Measurements from ENCODE around the gene SLCO3A1.

SLCO3A1 gene

DNA sequence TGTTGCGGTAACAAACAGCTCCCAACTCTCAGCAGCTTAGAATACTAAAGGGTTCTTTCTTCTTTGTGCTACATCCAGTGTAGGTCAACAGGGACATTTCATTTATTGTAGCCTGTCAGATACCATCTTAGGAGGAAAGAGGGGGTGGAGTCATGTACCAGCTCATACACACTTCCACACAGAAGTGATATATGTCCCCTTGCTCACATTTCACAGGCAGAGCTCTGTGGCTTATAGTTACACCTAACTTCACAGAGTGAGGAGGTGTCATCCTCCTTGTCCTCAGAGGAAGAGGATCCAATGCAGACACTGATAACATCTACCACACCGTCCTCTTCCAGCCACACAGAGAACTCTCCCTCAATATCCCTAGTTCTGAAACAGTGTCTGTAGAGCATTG lies 247.2 kb downstream of the SLCO3A1 start:
- DNase-seq (ENCODE audit: low spot score), result no peak

DNA sequence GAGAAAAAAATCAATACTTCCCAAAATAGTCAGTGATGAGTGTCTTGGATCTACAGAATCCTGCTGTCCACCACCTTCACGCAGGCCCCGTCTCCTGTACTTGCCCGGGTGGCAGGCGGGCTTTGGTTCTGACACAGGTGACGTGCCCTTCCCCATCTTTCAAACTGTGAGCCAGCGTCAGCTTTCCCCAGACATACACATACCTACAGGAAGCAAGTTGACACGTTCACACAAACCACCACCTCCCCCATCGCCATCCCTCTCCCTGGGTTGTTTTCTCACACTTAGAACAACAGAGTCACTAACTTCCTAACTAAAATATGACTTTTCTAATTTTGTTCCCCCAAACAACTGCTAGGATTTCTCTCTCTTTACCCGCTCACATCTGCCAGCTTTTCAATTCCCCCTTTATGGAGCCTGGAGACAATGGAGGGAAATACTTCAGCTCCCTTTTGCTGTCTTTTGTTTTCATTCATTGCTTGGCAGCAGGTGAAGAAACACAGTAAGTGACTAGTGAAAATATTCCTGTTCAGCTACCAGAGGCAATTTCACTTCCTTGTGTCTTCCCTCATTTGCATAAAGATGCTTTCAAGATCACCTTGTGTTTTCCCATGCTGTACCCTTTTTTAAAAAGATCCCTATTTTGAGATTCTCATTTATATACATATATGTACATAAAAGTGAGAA lies 248.3 kb downstream of the SLCO3A1 start:
- no peak for DNase-seq (ENCODE audit: low spot score)

GRCh38 chr15:92102395-92102755 lies 248.9 kb downstream of the SLCO3A1 start:
- DNase-seq (ENCODE audit: low spot score), result no peak

DNA sequence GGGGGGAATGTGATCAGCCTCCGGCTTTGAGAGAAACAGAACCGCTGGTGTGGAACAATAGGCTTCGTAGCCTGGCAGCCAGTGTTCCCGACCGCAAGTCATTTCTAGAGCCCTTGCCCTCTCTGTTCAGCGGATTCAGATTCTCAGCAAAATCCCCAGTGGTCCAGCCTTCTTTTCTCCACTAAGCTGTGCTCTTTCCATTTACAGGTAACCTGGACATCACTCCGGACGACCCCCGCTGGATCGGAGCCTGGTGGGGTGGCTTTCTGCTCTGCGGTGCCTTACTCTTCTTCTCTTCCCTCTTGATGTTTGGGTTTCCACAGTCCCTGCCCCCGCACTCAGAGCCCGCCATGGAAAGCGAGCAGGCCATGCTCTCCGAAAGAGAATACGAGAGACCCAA lies 250.6 kb downstream of the SLCO3A1 start:
- no peak for DNase-seq (ENCODE audit: low spot score)

GRCh38 chr15:92105611-92106010 lies 252.1 kb downstream of the SLCO3A1 start:
- DNase-seq (ENCODE audit: low spot score), result no peak

- no peak for DNase-seq (ENCODE audit: low spot score)
These were observed 254.0 kb downstream of the SLCO3A1 start for GRCh38 chr15:92107510-92107909.

DNA sequence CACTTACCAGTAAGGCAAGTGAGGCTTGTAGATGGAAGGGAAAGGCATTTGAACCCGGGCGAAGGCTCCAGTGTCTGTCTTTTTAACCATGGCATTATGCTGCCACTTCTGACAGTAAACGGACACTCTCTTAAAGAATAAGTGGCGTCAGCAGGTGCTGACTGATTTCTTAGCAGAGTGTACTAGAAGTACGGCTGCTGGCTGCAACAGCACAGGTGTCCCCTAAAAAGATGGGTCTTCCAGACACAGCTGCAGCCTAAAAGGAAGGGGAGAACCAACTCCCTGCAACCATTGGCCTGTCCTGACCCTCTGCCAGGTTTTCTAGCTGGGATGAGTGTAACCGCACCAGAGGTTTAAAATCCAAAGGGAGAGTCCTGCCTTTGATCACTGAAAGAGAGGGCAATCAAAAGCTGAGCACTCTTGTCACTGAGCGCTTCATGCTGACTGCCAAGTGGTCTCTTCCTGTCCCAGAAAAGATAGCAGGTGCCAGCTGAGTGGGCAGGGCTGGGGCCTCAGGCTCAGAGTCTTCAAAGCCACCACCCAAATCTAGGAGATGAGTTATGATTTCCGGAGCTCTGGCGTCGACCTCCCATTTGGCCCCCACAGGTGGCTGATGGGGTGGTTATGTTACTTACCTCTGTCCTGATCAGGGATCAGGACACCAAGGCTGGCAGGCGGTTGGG lies 255.8 kb downstream of the SLCO3A1 start:
- no peak for DNase-seq (ENCODE audit: low spot score)

DNA sequence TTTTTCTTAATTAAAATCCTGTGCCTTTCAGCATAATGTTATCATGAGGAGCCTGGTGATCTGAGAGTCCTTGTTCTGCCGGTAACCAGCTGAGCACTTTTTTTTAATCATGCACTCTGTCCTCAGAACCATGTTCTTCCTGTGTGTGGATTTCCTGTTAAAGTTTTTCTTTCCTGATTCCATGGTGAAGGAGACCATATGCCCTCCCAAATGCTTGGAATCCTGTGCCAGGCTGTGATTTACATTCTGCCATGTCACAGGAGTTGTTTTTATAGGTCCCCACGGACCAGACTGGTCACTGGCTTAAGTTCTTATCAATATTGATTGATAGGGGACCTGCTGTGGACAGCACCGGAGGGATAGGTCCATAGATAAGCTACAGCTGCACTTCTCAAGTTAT lies 257.8 kb downstream of the SLCO3A1 start:
- DNase-seq (ENCODE audit: low spot score), result no peak

- DNase-seq (ENCODE audit: low spot score), result peak; percentile 19
These were observed 258.2 kb downstream of the SLCO3A1 start for GRCh38 chr15:92111751-92112150.

DNA sequence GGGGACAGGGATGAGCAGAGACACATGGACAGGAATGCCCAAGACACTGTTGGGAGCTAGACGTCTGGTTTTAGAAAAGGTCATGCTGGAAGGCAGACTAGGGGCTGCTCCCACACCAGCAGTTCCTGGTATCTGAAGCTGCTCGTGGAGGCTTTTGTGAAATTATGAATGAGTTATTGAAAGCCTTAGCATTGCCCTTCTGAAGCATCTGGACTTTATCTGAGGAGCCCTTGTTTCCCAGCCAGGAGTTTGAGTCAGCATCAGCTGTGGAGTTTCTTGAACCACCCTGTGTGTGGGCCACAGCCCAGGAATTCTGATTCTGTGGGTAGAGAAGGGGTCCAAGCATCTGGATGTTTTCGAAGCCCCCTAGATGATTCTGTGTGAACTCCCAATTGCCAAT lies 258.7 kb downstream of the SLCO3A1 start:
- DNase-seq (ENCODE audit: low spot score), result peak; percentile 57

- DNase-seq (ENCODE audit: low spot score), result no peak
These were observed 259.2 kb downstream of the SLCO3A1 start for GRCh38 chr15:92112711-92113110.

DNA sequence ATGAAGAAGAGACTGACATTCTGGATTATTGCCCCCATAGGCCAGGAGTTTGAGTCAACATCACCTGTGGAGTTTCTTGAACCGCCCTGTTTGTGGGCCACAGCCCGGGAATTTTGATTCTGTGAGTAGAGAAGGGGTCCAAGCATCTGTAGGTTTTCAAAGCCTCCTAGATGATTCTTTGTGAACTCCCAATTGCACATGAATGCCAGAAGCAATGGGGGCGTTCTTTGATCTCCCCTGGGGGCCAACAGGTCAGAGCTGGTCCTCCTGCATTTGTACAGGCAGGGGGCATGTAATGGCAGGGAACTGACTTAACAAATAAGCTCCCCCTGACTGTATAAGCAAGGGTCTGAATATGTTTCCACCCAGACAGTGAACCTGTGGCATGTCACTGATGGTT lies 260.3 kb downstream of the SLCO3A1 start:
- no peak for DNase-seq (ENCODE audit: low spot score)

- no peak for DNase-seq (ENCODE audit: low spot score)
These were observed 262.3 kb downstream of the SLCO3A1 start for GRCh38 chr15:92115834-92116233.

GRCh38 chr15:92116330-92116729 lies 262.8 kb downstream of the SLCO3A1 start:
- DNase-seq (ENCODE audit: low spot score), result no peak

DNA sequence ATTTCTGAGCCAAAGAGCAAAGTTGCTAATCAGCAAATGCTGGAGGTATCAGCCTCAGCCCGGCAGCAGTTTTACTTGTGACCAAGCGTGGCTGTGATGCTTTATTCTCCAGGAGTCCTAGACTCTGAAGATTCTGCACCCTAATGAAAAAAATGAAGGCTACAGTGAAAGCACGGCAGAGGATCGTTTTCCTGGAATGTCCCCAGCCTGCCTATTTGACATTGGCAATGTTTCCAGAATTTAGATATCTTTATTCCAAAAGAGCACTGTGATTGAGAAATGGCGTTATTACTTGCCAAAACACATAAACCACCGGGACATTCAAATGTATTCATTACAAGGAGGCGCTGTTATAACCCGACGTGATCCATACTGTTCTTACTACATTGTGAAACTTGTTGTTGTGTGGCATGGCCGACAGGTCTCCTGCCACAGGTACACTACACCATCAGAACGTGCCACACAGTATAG lies 263.8 kb downstream of the SLCO3A1 start:
- peak; percentile 10 for DNase-seq (ENCODE audit: low spot score)

DNA sequence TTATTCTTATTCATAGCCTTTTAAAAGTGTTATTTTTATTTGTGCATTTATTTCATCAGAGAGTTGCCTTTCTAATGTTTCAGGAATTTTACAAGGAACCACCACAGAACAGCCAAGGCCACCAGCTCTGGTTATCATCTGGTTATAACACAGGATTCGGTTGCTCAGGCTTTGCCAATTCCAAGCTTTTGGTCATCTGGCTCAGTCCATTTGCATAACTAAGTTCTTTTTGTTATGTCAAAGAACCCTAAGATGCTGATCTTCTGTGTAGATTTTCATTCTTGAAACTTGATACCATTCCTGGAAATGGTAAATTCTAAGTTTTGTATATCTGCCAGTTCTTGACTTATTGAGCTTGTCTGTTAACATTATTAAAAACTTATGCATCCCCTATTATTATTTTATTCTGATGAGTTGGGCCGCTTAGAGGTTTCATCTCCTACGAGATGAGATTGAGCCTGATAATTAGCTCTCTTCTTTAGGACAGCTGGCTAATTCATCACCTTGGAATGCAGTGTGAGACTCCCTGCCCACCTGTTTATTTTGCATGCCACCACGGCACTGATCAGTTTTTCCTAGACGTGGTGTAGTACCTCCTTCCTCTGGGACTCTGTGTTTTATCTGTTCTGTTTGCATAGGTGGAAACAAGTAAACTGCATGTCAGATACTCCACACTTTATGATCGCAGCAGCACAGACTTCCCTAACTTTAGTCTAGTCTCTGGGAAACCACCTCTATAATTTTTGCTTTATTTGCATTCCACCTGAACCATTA lies 264.8 kb downstream of the SLCO3A1 start:
- peak; percentile 46 for DNase-seq (ENCODE audit: low spot score)

DNA sequence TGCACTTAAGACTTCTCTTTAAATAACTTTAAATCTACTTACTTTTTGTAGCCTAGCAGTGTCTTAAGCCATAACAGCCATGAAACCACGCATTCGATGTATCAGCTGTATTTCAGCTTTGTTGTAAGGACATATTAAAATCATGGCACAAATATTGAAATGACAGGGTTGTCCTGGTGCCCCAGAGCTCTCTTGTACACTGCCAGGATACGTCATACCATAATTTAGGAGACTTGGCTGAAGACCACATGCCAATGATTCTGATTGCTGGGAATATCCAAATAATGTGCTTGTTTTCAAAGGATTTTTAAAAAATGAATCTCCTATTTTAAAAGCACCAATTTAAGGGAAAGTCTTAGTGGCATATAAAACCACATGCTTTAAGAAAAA lies 265.4 kb downstream of the SLCO3A1 start:
- DNase-seq (ENCODE audit: low spot score), result no peak

DNA sequence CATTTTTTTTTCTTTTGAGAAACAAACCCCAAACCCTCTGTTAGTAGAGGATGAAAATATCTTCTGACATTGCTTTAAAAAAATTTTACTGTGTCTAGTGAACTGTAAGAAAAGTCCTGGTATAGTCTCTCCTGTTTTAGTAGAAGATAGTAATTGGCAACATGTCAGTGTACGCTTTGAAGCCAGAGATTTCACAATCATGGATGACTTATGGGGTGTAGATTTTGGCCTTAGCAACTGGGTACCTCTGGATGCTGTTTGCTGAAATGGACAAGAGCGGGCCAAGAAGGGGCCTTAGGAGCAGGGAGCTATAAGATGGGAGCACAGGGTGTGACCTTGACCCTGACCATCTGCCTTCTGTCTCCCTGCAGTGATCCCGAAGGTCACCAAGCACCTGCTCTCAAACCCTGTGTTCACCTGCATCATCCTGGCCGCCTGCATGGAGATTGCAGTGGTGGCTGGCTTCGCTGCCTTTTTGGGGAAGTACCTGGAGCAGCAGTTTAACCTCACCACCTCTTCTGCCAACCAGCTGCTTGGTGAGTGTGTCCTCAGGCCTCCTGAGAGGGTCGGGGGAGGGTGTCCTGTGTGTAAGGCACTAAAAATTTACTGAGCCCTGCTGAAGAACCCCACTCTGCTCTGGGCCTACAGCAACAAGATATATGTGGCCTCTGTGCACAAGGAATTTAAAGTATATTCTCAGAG lies 266.7 kb downstream of the SLCO3A1 start:
- no peak for DNase-seq (ENCODE audit: low spot score)

GRCh38 chr15:92121047-92121446 lies 267.5 kb downstream of the SLCO3A1 start:
- DNase-seq (ENCODE audit: low spot score), result no peak

GRCh38 chr15:92122259-92122658 lies 268.8 kb downstream of the SLCO3A1 start:
- DNase-seq (ENCODE audit: low spot score), result no peak

- no peak for DNase-seq (ENCODE audit: low spot score)
These were observed 270.6 kb downstream of the SLCO3A1 start for GRCh38 chr15:92123962-92124656.

GRCh38 chr15:92124657-92125010 lies 271.1 kb downstream of the SLCO3A1 start:
- DNase-seq (ENCODE audit: low spot score), result no peak

Measured in AG08395 (cell line).